RWPE1 (cell line): ENCODE measurements around the gene ARL13A.

ENCODE experiments used
- CTCF ChIA-PET: fragments of 350-600 bp; sonication (Branson Sonifier 250); formaldehyde crosslinking; extraction: SDS; loops from one replicate; lab custom pipeline; 2021; lab: Yijun Ruan, JAX
- POLR2A ChIA-PET: fragments of 400-600 bp; formaldehyde crosslinking; extraction: SDS; loops from one replicate; lab custom pipeline; 2020; ENCODE audit warnings: antibody characterized with exemption; ENCODE audit not compliant: low non-redundant PET; lab: Yijun Ruan, JAX
- DNase-seq: peaks from one replicate; pipeline ENCODE4 v3.0.0; 2012; ENCODE audit warnings: low spot score
- H3K27ac ChIP-seq: fragments of 450-650 bp; 2 replicates; pipeline ENCODE4 v1.5.1; 2017
- CTCF ChIP-seq: fragments of 450-650 bp; conservative IDR thresholded peaks from 2 replicates; pipeline ENCODE4 v1.5.1; 2017; ENCODE audit warnings: low read depth, mild to moderate bottlenecking

Gene ARL13A

GRCh38 chrX:100935767-100936166, 33.7 kb upstream of the ARL13A start:
- TF ChIP-seq CTCF, result no peak
- ChIA-PET CTCF (no interaction called here), POLR2A (no interaction called here)
- no peak overlapping the region for H3K27ac ChIP-seq
- no peak for DNase-seq

GRCh38 chrX:100939333-100939732, 30.2 kb upstream of the ARL13A start:
- H3K27ac ChIP-seq, result no peak overlapping the region
- DNase-seq, result no peak
- no peak for TF ChIP-seq CTCF
- CTCF ChIA-PET, result no interaction called here
- POLR2A ChIA-PET, result no interaction called here

GRCh38 chrX:100944601-100945000, 24.9 kb upstream of the ARL13A start:
- TF ChIP-seq CTCF, result no peak
- POLR2A ChIA-PET, result no interaction called here
- DNase-seq, result no peak
- CTCF ChIA-PET, result no interaction called here
- H3K27ac ChIP-seq, result no peak overlapping the region

GRCh38 chrX:100946299-100946927, 23.1 kb upstream of the ARL13A start:
- TF ChIP-seq CTCF, result no peak
- no peak overlapping the region for H3K27ac ChIP-seq
- no peak for DNase-seq
- ChIA-PET CTCF (no interaction called here), POLR2A (no interaction called here)

- H3K27ac ChIP-seq, result no peak overlapping the region
- no peak for DNase-seq
- ChIA-PET CTCF (no interaction called here), POLR2A (no interaction called here)
- no peak for TF ChIP-seq CTCF
These were observed 21.0 kb upstream of the ARL13A start for GRCh38 chrX:100948557-100948956.

- H3K27ac ChIP-seq, result no peak overlapping the region
- TF ChIP-seq CTCF, result no peak
- no peak for DNase-seq
- ChIA-PET POLR2A (no interaction called here), CTCF (no interaction called here)
These were observed 6.7 kb upstream of the ARL13A start for GRCh38 chrX:100962811-100963210.
